Activated effector memory CD4-positive, alpha-beta T cell treated with Interleukin-2 at 50 U/mL for 16 hours (primary cell): ENCODE results near the gene TXNDC5.
"Not testable (repeated sequence)": the region's sequence is repeated elsewhere in the genome, so short reads cannot be mapped to it uniquely, and the experiment has no call there.

Experiments used
- DNase-seq: peaks from one replicate; pipeline ENCODE4 v3.0.0-alpha.2; 2020

Gene TXNDC5

DNA sequence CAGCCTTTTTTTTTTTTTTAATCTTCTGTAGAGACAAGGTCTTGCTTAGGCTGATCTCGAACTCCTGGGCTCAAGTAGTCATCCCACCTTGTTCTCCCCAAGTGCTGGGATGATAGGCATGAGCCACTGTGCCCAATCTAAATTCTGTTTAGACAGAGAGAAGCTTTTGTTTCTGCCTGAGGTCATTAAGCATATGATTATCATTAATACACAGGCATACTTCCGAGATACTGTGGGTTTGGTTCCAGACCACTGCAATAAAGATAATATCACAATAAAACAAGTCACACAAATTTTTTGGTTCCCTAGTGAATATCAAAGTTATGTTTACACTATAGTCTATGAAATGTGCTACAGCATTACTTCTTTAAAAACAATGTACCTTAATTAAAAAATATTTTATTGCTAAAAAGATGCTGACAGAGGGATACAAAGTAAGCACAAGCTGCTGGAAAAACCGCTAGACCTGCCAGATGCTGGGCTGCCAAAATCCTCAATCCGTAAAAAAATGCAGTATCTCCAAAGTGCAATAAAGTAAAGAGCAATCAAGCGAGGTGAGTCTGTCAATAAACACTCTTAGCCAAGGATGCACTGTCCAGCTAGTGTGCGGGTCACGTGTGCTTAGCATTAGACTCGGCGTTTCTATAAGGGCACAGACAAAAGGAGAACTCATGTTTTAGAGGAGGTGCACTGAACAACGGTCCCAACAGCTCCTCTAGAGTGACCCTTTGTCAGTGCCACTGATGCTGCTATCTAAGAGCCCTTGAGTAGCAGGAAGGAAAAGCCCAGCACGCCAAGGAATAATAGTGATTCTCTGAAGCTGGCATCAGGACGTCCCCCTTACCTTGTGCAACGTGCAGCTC is 16.1 kb downstream of the TXNDC5 start:
- no peak for DNase-seq

GRCh38 chr6:7893342-7893741 is 17.2 kb downstream of the TXNDC5 start:
- no peak for DNase-seq

DNA sequence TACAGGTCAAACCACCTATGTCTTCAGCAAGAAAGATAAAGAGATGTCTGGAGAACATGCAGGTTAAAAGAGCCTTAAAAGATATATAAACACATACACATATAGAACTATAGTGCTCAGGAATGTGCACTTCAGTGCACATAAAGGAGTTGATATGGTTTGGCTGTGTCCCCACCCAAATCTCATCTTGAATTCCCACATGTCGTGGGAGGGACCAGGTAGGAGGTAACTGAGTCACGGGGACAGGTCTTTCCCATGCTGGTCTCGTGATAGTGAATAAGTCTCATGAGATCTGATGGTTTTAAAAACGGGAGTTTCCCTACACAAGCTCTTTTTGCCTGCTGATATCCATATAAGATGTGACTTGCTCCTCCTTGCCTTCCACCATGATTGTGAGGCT is 18.2 kb downstream of the TXNDC5 start:
- DNase-seq, result not testable (repeated sequence)

DNA sequence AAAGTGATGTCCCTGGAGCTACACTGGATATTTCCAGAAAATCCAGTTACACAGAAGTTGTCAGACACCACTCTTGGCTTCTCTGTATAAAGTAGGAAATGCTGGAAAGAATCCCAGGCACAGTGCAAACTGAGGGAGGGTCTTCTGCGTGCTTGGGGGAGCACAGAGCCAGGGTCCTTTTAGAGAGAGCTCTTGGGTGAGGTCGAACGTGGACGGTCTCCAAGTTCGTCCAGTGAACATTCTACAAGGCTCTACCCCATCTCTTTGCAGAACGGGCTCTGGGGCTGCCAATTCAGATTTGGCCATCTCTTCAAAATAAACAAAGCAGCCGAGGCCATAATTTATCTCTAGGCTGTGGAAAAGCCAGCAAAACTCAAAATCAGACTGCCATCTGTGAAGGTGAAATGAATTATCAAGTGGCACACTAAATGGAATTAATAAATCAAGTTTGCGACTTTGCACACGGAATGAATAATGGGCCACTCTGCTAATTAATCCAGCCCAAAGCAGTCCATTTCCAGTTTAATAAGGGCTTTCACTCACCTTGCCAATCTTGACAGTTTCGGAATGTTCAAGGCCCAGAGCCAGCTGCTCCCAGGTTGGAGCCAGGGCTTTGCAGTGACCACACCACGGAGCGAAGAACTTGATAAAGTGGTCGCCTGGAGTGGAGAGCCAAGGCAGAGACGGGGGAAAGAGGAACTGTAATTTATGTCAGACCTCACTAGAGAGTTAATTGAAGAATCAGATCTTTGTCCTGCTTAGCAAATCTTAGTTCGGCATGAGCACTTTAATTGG is 19.3 kb downstream of the TXNDC5 start:
- no peak for DNase-seq

- DNase-seq, result no peak
Measured at GRCh38 chr6:7888587-7889357, 21.8 kb downstream of the TXNDC5 start.

DNA sequence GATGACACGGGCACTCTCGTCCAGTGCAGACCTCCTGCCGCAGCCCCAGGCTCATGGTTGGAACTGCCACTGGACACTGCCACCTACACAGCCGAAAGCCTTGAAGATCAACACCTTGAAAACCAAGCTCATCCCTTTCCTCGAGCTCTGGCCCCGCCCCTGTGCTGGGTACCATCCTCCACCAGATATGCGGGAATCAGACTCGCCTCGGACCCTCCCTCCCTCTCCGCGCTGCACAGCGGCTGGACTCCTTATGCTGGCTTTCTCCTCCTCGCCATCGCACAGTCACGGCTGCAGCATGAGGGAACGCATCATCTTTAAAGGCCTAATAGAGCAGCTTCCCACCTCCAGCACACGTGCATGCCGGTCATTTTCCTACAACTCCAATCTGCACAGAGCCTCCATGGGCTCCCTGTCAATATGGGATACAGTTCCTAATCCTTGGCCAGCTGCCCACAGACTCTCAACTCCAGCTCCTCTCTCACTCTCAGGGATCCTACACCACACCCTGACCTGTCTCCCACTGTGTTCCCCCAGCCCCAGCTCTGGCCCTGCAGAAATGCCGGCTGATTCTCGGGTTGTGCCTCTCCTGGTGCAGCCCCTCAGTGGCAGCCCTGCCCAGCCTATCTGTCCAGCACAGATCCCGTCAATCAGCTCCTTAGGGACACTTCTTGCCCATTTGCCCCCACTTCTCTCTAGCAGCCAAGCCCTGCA is 23.2 kb downstream of the TXNDC5 start:
- no peak for DNase-seq

- no peak for DNase-seq
Measured at GRCh38 chr6:7886132-7886531, 24.5 kb downstream of the TXNDC5 start.

DNA sequence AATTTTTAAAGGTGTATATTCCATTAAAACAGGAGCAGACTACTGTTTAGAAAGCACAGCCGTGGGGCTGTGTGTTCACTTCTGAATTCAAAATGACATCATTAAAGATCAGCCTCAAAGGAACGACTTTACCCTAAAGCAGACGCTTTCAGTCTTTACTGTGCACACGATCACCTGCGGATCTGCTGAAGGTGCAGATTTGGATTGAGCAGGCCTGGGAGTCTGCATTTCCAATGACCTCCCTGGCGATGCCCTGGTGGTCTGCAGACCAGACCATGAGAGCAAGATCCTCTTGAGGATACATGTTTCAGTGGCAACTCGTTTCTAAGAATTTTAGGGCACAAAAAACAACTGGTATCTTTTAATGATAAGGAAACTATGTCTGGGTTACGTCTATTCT is 27.2 kb downstream of the TXNDC5 start:
- DNase-seq, result no peak

DNA sequence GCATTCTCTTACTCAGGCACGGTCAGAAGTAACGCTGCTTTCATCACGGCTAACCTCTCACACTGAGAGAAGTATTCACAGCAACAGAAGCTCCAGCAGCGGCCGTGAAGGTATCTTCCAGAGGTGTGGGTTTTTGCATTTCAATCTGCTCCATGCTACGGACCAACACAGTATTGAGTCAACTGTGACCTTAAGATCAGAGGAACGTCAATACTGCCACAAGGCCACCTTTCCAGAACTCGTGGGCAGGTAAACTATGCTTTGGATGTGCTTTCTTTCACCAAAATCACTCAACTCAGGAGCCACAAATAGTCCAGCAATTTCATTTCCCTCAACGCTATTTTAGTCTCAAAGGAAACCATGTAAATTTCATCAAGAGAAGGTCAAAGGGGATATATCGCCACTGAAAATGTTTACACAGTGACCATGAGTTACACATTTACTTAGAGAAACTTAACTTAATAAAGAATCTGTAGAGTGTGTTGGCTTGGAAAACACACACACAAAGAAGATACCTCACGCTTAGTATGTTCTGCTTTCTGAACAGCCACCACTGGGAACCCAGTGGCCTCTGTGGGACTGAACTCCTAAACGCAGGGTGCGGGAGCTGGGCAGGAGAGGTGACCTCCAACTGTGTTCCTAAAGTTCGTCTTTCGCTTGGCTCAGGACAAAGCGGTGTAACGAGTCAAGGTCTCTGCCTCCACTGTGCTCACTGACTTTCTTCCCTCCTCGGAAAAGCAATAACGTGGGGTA is 27.9 kb downstream of the TXNDC5 start:
- DNase-seq, result no peak

DNA sequence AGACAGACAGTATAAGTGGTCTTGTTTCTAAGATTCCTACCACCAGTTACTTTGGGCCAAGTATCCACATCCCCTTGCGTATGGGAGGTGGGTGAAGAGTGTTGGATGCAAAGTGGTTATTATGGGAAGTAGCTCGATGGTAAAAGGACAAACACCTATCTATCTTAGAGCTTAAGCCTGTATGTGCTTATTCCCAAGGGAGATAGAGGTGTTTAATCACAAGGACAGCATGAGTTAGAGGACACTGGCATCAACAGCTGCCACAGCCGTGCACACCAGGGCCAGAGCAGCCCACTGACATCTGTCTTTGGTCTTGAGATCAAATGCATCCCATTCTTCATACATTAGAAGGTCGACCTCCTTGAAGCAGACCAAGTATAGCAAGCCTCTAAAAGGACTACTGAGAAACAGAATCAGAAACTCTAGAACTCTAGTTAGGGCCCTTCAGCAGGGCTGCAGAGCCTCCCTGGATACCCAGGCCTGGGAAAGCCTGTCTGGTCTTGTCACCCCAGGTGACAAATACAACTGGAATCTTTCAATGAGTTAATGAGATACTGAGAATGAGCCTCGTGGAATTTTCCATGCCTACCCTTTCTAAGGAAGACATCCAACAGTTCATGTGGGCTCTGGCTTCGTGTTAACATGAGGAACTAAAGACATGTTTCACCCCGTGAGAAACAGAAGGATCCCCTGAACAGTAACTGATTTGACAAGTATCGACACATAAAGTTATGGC is 28.7 kb downstream of the TXNDC5 start:
- no peak for DNase-seq

DNA sequence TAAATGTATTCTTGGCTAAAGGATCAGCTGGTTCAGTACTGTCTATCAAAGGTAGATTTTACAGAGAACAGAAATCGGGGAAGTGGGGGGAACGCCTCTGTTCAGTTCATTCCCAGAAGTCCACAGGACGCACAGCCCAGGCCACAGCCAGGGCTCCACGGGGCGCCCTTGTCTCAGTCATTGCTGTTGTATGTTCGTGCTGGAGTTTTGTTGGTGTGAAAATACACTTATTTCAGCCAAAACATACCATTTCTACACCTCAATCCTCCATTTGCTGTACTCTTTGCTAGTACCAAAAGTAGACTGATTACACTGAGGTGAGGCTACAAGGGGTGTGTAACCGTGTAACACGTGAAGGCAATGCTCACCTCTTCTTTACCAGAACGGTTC is 29.9 kb downstream of the TXNDC5 start:
- no peak for DNase-seq

DNA sequence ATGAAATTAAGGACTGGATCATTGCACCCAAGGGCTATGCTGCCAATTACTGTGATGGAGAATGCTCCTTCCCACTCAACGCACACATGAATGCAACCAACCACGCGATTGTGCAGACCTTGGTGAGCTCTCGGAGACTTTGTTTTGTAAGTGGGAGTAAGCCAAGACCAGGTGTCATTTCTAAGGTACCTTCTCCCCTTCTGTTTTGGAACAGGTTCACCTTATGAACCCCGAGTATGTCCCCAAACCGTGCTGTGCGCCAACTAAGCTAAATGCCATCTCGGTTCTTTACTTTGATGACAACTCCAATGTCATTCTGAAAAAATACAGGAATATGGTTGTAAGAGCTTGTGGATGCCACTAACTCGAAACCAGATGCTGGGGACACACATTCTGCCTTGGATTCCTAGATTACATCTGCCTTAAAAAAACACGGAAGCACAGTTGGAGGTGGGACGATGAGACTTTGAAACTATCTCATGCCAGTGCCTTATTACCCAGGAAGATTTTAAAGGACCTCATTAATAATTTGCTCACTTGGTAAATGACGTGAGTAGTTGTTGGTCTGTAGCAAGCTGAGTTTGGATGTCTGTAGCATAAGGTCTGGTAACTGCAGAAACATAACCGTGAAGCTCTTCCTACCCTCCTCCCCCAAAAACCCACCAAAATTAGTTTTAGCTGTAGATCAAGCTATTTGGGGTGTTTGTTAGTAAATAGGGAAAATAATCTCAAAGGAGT is 30.4 kb downstream of the TXNDC5 start:
- DNase-seq, result no peak

GRCh38 chr6:7879579-7879978 is 31.0 kb downstream of the TXNDC5 start:
- no peak for DNase-seq

GRCh38 chr6:7879043-7879442 is 31.5 kb downstream of the TXNDC5 start:
- no peak for DNase-seq

- DNase-seq, result no peak
Measured at GRCh38 chr6:7878401-7878964, 32.1 kb downstream of the TXNDC5 start.

DNA sequence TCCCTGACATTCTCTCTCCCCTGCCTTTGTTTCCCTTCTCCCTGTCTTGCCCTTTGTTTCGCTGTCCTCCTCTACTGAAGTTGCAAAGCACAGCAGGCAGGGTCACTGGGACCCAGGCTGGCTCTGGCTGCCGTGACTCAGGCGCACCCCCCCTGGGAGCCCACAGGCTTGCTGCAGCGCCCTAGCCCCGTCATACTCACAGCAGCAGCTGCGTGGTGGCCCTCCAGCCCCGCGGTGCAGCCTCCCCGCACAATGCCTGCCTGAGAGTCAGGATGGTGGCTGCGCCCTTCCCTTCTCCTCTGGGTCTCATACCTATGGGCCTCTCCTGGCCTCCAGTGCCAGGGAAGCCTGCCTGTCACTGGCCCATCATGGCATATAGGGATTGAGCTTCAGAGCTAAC is 41.7 kb downstream of the TXNDC5 start:
- DNase-seq, result no peak

DNA sequence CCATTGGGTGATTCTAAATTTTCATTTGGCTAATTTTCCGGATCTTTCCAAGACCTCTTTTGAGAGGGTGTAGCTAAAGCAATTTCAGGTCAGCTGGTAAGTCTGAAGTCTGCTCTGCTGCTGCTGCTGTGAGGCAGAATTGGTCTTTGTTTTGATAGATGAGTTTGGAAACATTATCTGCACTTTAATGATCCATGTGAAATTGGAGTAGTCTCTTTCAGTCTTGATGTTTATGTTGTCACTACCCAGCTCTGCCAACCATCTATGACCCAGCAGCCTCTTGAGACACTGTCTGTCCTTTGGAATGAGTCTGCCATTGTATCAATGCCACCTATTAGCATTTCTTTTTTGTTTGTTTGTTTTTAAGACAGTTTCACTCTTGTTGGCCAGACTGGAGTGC is 44.1 kb downstream of the TXNDC5 start:
- DNase-seq, result no peak

DNA sequence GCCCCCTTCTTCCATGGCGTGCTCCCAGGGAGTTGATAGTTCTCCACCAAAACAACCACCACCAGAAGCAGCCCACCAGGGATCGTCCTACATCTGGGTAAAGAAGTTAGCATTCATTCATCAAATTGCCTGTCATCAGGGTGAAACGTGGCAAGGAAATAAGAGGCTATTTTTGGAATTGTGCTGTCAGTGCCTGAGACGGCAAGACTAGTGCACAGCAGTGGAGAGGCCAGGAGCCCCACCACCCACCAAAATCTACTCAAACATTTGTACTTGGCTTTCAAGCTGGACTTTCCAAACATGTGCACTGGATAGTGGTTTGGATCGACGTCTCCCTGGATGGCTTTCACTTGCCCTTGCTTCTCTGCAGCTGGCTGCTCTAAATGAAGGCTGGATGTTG is 44.8 kb downstream of the TXNDC5 start:
- no peak for DNase-seq

DNA sequence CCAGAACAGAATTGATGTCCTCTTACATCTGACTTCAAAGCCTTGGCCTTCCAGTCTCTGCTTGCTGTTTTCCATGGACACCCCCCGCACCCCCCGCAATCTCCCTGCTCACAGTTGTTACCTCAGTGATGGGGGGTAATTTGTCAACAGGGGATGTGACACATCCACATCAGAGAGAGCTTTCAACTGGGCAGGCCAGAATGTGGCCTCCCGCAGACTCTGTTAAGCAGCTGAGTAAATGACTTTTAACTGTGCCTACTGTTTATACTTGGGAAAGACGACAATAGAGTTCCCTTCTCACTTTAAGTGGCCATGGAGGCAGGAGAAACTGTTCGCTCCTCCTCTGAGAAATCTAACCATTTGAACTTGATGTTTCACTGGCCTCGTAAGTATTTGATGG is 51.0 kb downstream of the TXNDC5 start:
- DNase-seq, result no peak

GRCh38 chr6:7851780-7852179 is 58.8 kb downstream of the TXNDC5 start:
- no peak for DNase-seq
